Endothelial cell of umbilical vein (primary cell): ENCODE measurements around the gene SORL1. TPM values are rescaled to one million over a fixed set of nuclear protein-coding genes. Genes with fewer than 3 reads are reported as not detected.

Source experiments
- BruUV-seq: library from RNA; stranded (reverse); fragments of 400-500 nt; replicated peaks from 2 replicates; lab custom pipeline; 2021; lab: Mats Ljungman, UMichigan
- CTCF ChIA-PET: fragments of 300-600, 350-600 bp; sonication (Branson Sonifier 250); formaldehyde crosslinking; loops from one replicate; lab custom pipeline; 2021; ENCODE audit warnings: antibody characterized with exemption, inconsistent platforms; lab: Charles Lee
- POLR2A ChIA-PET: fragments of 300-600, 350-600 bp; sonication (Branson Sonifier 250); formaldehyde crosslinking; loops from one replicate; lab custom pipeline; 2021; ENCODE audit warnings: antibody characterized with exemption, inconsistent platforms; lab: Charles Lee
- DNase-seq: peaks from one replicate; pipeline ENCODE4 v3.0.0-alpha.2; 2011; ENCODE audit warnings: low read depth, low spot score
- FAIRE-seq: peaks from 2 replicates; lab custom pipeline; 2011; peaks lifted over from hg19 to GRCh38; lab: Jason Lieb, UNC
- H2AFZ ChIP-seq: 2 replicates; pipeline ENCODE4 v1.6.0; 2012; ENCODE audit warnings: low read depth, low read length, control low read depth, inconsistent platforms
- H3K27ac ChIP-seq: 2 replicates; pipeline ENCODE4 v1.5.1; 2011; ENCODE audit warnings: low read depth, mild to moderate bottlenecking, control low read depth, low read length, moderate library complexity; ENCODE audit not compliant: insufficient read depth
- H3K27me3 ChIP-seq, 2 experiments: 2 replicates each; pipeline versions ENCODE4 v1.6.0 to v1.6.1; 2011; ENCODE audit warnings: low read length in 2 of 2, mixed read lengths in 1 of 2; ENCODE audit not compliant: control insufficient read depth in 2 of 2, insufficient read depth in 2 of 2
- H3K36me3 ChIP-seq, 2 experiments: 2 replicates in 1 of 2; 3 replicates in 1 of 2; pipeline ENCODE4 v1.5.1; 2011; ENCODE audit warnings: low read length in 2 of 2, mild to moderate bottlenecking in 1 of 2, moderate library complexity in 1 of 2; ENCODE audit not compliant: control insufficient read depth in 2 of 2, insufficient read depth in 2 of 2; ENCODE audit errors: extremely low read depth in 1 of 2
- H3K4me1 ChIP-seq: 3 replicates; pipeline ENCODE4 v1.5.1; 2011; ENCODE audit warnings: mild to moderate bottlenecking, low read length; ENCODE audit not compliant: control insufficient read depth, insufficient read depth; ENCODE audit errors: extremely low read depth
- H3K4me2 ChIP-seq: 2 replicates; pipeline ENCODE4 v1.6.1; 2011; ENCODE audit warnings: low read length, control low read depth, mixed read lengths; ENCODE audit not compliant: insufficient read depth
- H3K4me3 ChIP-seq, 3 experiments: fragments of 200-600 bp in 1 of 3; sonication (generic), shearing (Covaris generic) in 1 of 3; replicated peaks in 1 of 3; 2 replicates each; pipeline ENCODE4 v1.5.1; 2011 to 2016; ENCODE audit warnings: control low read depth in 3 of 3, low read length in 3 of 3, mild to moderate bottlenecking in 2 of 3, inconsistent platforms in 1 of 3, low read depth in 1 of 3, moderate library complexity in 1 of 3; ENCODE audit not compliant: insufficient read depth in 1 of 3
- H3K79me2 ChIP-seq: 2 replicates; pipeline ENCODE4 v1.6.0; 2012; ENCODE audit warnings: low read length, inconsistent platforms; ENCODE audit not compliant: control insufficient read depth, insufficient read depth
- H3K9ac ChIP-seq: replicated peaks from 2 replicates; pipeline ENCODE3; 2011; ENCODE audit warnings: low read length, control low read depth; ENCODE audit not compliant: insufficient read depth; ENCODE audit errors: extremely low read depth
- H3K9me1 ChIP-seq: replicated peaks from 3 replicates; pipeline ENCODE4 v1.6.0; 2011; ENCODE audit warnings: mild to moderate bottlenecking, low read length; ENCODE audit not compliant: control insufficient read depth, insufficient read depth; ENCODE audit errors: extremely low read depth
- H3K9me3 ChIP-seq: replicated peaks from 2 replicates; pipeline ENCODE4 v1.5.1; 2012; ENCODE audit warnings: low read length, inconsistent platforms; ENCODE audit not compliant: control insufficient read depth, insufficient read depth
- H4K20me1 ChIP-seq: replicated peaks from 2 replicates; pipeline ENCODE3; 2011; ENCODE audit warnings: mild to moderate bottlenecking, low read length; ENCODE audit not compliant: control insufficient read depth, insufficient read depth; ENCODE audit errors: extremely low read depth
- EZH2 ChIP-seq: IDR thresholded peaks from 2 replicates; pipeline ENCODE4 v1.6.1; 2012; ENCODE audit warnings: borderline replicate concordance, low read depth, mild to moderate bottlenecking, moderate library complexity, low read length, inconsistent platforms; ENCODE audit not compliant: severe bottlenecking
- FOS ChIP-seq: IDR thresholded peaks from 2 replicates; pipeline ENCODE4 v1.6.1; 2011; ENCODE audit warnings: mild to moderate bottlenecking, low read length, moderate library complexity, borderline replicate concordance; ENCODE audit not compliant: insufficient read depth
- GATA2 ChIP-seq: IDR thresholded peaks from 2 replicates; pipeline ENCODE4 v1.7.0; 2011; ENCODE audit warnings: low read depth, mild to moderate bottlenecking, moderate library complexity, mixed read lengths, low read length; ENCODE audit not compliant: insufficient read length, insufficient read depth
- JUN ChIP-seq: IDR thresholded peaks from 2 replicates; pipeline ENCODE4 v1.6.1; 2011; ENCODE audit warnings: borderline replicate concordance, low read depth; ENCODE audit not compliant: insufficient read length, insufficient read depth
- MYC ChIP-seq: IDR thresholded peaks from one replicate; pipeline ENCODE4 v1.6.1; 2011; ENCODE audit warnings: mild to moderate bottlenecking, low read depth, low read length
- POLR2A ChIP-seq: IDR thresholded peaks from 2 replicates; pipeline ENCODE4 v1.6.1; 2012; ENCODE audit warnings: low read depth, mild to moderate bottlenecking, control low read depth, low read length
- POLR2AphosphoS5 ChIP-seq: IDR thresholded peaks from 2 replicates; pipeline ENCODE4 v1.6.1; 2012; ENCODE audit warnings: low read depth, mild to moderate bottlenecking, control low read depth, low read length, moderate library complexity; ENCODE audit not compliant: insufficient read depth
- dilution Hi-C: fragments of 300-500 bp; cut with MboI; formaldehyde crosslinking; loops from one replicate; pipeline ENCODE4 v1.15.0; 2019; ENCODE audit warnings: low sequenced_read_pairs; ENCODE audit not compliant: extremely low pct_ligation_motif_present
- intact Hi-C: fragments of 100-400 bp; cut with micrococcal nuclease; formaldehyde crosslinking; loops from one replicate; pipeline ENCODE4 v1.10.0; 2022
- polyA plus RNA-seq, 4 experiments: library from polyadenylated mRNA; depleted of rRNA in 3 of 4; stranded (reverse) in 3 of 4; unstranded in 1 of 4; fragments of >200 nt; gene quantifications; 2 replicates each; pipeline versions ENCODE4 v1.2.1 to v1.2.3, GENCODE V29; 2011 to 2012; ENCODE audit warnings: missing spikeins in 1 of 4
- total RNA-seq: library from RNA; stranded (reverse); gene quantifications from 2 replicates; pipeline ENCODE4 v1.2.3, GENCODE V29; 2021
- TF ChIP-seq, protein P1 (sequence below), 2 donors: IDR thresholded peaks; 1 replicate in 1 of 2; 2 replicates in 1 of 2; pipeline ENCODE4 v1.5.1; 2011; ENCODE audit warnings: low read length in 2 of 2, mild to moderate bottlenecking in 2 of 2, moderate library complexity in 2 of 2, control low read depth in 1 of 2, inconsistent platforms in 1 of 2, low read depth in 1 of 2; ENCODE audit not compliant: insufficient read depth in 1 of 2; ENCODE audit errors: extremely low read depth in 1 of 2

The SORL1 gene
- total and polyA plus RNA-seq, 2 donors (not counting 3 experiments of a cell fraction or from before 2014, with no cell fraction given) = 0.17 to 0.31 TPM

DNA sequence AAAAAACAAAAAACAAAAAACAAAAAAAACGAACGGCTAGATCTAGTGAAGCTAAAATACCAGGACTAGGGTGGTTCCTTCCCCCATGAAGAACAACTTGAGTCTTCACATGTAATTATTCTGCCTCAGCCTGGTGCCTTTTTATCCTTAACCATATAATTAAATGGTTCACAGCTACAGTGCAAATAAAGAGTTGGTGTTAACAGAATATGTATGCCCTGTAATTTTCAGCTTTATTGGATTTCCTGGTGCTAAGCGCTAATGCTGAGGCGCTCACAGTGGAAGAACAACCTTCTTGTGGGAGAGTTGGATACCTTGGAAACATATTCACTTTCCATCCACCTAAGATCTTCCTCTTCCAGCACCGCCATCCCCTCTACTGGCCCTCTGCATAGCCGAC lies 159.1 kb downstream of the SORL1 start:
- Histone ChIP-seq H3K79me2 (no peaks in the 10 kb centered on the region), H4K20me1 (no peaks in the 10 kb centered on the region), H3K9me1 (no peaks in the 10 kb centered on the region), H3K4me1 (peaks cover 13% of the 10 kb centered on the region), H3K36me3 (no peaks in the 10 kb centered on the region), H3K4me2 (no peak overlapping the region), H3K9me3 (no peaks in the 10 kb centered on the region), H3K4me3 (no peak overlapping the region), H3K9ac (no peak overlapping the region), H2AFZ (no peak overlapping the region), H3K27me3 (no peaks in the 10 kb centered on the region), H3K27ac (no peak overlapping the region)
- FAIRE-seq (no peak), DNase-seq (no peak)
- intact Hi-C loops (no loop called here), dilution Hi-C loops (no loop called here)
- BruUV-seq = no TSS peak
- CTCF ChIA-PET = no interaction called here
- TF ChIP-seq JUN (no peak), MYC (no peak), EZH2 (no peak)
- TF ChIP-seq, protein P1, sequence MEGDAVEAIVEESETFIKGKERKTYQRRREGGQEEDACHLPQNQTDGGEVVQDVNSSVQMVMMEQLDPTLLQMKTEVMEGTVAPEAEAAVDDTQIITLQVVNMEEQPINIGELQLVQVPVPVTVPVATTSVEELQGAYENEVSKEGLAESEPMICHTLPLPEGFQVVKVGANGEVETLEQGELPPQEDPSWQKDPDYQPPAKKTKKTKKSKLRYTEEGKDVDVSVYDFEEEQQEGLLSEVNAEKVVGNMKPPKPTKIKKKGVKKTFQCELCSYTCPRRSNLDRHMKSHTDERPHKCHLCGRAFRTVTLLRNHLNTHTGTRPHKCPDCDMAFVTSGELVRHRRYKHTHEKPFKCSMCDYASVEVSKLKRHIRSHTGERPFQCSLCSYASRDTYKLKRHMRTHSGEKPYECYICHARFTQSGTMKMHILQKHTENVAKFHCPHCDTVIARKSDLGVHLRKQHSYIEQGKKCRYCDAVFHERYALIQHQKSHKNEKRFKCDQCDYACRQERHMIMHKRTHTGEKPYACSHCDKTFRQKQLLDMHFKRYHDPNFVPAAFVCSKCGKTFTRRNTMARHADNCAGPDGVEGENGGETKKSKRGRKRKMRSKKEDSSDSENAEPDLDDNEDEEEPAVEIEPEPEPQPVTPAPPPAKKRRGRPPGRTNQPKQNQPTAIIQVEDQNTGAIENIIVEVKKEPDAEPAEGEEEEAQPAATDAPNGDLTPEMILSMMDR (IDR thresholded peaks at IDR 0.05; ENCODE audit: extremely low read depth in 1 of 2, insufficient read depth in 1 of 2, low read depth in 1 of 2, low read length in 2 of 2) = no peak
- POLR2A ChIA-PET = no interaction called here

DNA sequence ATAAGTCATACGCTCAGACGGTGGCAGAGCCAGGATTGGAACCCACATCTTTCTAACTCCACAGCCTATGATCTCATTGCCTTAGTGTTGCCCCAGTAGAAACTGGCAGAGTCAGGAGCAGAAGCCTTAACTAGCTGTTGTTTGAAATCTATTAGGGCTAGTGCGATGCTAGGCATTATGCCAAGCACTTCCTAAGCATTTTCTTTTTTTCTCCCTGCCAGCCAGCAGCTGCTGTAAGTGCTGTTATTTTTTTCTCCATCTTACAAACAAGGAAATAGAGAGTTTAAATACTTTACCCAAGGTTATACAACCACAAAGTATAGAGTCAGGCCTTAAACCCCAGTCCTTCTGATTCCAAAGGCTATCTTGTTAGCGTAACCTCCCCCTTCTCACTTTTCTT lies 161.6 kb downstream of the SORL1 start:
- POLR2A ChIA-PET = no interaction called here
- no peaks in the 10 kb centered on the region for H4K20me1 ChIP-seq
- no peaks in the 10 kb centered on the region for H3K9me3 ChIP-seq
- H3K4me3 ChIP-seq = no peak overlapping the region
- no peaks in the 10 kb centered on the region for H3K9me1 ChIP-seq
- no peaks in the 10 kb centered on the region for H3K27me3 ChIP-seq
- no peak overlapping the region for H2AFZ ChIP-seq
- dilution Hi-C loops (no loop called here), intact Hi-C loops (no loop called here)
- FAIRE-seq (peak; percentile 18), DNase-seq (peak; percentile 62)
- CTCF ChIA-PET = no interaction called here
- H3K9ac ChIP-seq = no peak overlapping the region
- no peak overlapping the region for H3K27ac ChIP-seq
- TF ChIP-seq GATA2 (no peak), EZH2 (no peak), JUN (no peak), POLR2A (no peak), FOS (no peak), POLR2AphosphoS5 (no peak), MYC (no peak)
- no peak overlapping the region for H3K4me2 ChIP-seq
- H3K36me3 ChIP-seq = no peaks in the 10 kb centered on the region
- BruUV-seq = no TSS peak
- no peaks in the 10 kb centered on the region for H3K79me2 ChIP-seq
- peaks cover 13% of the 10 kb centered on the region for H3K4me1 ChIP-seq
